Thyroid gland (tissue), 4 donors: ENCODE results near the gene GAPT.

Experiments used
- CTCF ChIP-seq, 6 experiments: fragments of 200-600 bp in 3 of 6; fragments of 450-650 bp in 3 of 6; sonication (generic) in 3 of 6; IDR thresholded peaks; one replicate each; pipeline ENCODE4 v1.5.1; 2016 to 2019; ENCODE audit warnings: antibody characterized with exemption in 6 of 6, mild to moderate bottlenecking in 2 of 6, inconsistent platforms in 1 of 6, moderate library complexity in 1 of 6
- POLR2A ChIP-seq, 2 donors: fragments of 450-650 bp; IDR thresholded peaks; one replicate each; pipeline ENCODE4 v1.6.1; 2017; ENCODE audit warnings: antibody characterized with exemption in 2 of 2, mild to moderate bottlenecking in 2 of 2, moderate library complexity in 1 of 2

DNA sequence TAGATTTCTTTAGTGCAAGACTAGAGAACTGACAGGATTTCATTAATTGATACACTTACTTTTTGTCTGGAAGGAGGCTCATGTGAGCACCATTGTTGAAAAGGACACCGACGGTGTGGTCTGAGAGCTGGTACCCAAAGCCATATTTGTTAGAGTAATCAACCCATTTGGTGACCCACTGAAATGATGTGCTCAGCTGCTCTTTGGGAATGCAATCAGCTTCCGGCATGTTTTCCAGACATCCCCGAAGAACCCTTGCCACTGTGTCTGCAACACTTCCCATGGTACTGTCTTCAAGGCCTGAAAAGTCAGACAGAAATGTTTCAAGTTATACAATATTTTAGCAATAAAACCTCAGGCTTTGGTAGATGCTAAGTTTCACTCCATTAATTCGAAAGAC is 35.8 kb upstream of the GAPT start:
- TF ChIP-seq POLR2A (IDR thresholded peaks at IDR 0.05) = no peak
- no peak for TF ChIP-seq CTCF (IDR thresholded peaks at IDR 0.05)
